GM21423 (cell line): ENCODE data around the gene MORN1.
A peak's percentile ranks its signal among the peaks of the same experiment; 100 is the strongest.

ENCODE experiments used
- ATAC-seq: cut with Tn5 transposase; IDR thresholded peaks from one replicate; pipeline ENCODE4 v1.9.1; 2021; ENCODE audit warnings: mild to moderate bottlenecking, moderate library complexity; ENCODE audit not compliant: unreplicated experiment

MORN1 gene

DNA sequence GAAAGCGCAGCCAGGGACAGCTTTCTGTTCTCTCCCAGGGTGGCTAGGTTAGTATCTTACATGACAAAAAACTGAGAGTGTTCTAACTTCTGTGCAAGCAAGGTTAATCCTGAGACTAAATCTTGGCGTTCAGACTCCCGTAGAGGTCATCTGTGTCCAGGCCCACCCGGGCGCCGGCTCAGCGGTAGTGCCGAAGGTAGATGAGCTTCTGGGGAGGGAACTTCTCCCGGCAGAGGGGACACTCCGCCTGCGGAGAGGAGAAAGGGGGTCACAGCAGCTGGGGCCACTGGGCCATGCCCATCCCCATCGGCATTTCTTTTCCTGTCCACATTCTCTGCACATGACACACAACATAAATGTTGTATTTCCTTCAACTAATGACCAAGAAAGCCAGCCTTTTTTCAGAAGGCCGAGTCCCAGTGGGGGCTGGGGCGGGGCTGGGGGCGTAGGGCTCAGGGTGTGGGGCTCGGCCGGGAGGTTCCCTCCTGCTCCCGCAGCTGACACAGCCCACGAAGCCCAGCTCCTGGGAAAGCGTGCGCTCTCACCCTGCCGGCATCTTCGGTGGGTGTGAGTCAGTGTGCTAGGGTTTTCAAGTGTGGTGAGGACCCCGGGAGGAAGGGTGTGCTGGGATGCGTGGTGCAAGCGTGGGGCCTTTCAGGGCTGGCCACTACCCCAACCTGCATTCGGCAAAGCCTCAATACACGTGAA lies 14.4 kb upstream of the MORN1 start:
- ATAC-seq = no peak

DNA sequence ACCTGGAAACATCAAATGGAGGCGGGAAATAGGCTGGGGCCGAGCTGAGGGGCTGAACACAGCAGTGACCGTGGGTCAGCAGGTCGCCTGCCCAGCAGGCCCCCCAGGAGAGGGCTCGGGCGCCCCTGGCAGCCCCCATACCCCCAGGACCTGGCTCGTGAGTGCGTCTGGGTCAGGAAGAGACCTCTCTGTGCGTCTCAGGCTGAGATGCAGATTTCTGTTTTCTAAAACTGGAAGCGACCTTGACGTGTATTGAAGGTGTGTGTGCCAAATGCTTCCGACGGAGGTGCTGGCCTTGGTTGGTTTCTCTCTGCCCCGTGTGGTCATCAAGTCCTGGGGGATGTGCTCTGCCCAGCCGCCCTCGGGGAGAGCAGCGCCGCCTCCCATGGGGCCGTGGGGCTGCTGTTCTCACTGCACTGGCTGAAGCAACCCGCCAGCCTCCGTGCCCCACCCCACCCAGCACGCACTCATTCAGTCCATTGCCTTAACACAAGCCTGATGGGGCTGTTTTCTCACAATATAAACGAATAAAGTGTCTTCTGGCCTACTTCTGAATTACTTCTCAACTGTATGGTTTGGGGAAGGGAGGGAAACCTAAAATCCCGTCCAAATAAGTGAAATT lies 13.6 kb upstream of the MORN1 start:
- no peak for ATAC-seq

DNA sequence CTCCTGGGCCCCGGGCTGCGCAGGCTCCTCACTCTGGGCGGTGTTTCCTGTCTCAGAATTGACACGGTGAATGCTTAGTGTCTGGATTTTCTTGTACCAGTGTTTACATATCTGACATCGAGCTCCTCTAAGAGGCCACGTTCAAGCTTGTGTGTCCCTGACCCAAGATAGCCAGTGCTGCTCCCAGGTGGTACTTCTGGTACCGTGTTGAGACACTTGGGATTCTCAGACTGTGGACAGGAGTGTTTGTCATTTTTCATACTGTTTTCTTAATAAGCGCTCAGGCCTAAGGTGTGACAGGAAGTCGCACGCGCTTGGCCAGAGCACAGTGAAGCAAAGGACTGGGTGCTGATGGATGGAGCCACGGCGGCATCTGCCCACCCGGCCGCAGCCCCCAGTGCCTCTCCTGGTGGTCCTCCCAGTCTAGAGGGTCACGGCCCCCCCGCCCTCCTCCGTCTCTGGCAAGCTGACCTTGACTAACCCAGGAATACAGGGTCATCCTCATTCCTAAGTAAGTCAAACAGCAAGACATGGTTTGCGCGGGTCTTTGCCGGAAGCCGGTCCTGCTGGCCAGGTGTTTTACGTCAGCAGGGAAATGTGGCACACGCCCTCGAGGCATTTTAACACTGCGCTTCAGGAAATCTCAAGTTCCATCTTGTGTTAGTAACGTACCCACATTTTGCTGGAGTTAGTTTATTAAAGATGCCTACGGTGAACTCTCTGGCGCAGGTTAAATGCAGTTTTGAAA lies 13.0 kb upstream of the MORN1 start:
- ATAC-seq = no peak

DNA sequence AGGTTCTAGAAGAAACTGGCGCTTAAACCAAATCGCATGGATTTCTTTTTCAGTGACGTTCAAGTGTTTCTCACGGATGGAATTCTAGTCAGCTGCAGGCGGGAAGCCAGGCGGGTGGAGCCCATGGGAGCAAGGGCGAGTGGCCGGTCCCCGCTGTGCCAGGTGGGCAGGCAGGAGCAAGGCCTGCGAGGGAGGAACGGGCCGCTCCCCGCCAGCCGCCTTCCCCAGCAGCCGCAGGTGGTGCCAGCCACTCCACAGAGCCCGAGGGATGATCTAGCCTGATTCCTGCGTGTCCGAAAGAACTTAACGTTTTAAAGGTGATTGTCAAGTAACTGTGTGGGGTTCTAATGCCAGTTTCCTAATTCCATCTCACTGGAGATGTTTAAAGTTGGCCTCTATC lies 11.9 kb upstream of the MORN1 start:
- ATAC-seq = no peak

DNA sequence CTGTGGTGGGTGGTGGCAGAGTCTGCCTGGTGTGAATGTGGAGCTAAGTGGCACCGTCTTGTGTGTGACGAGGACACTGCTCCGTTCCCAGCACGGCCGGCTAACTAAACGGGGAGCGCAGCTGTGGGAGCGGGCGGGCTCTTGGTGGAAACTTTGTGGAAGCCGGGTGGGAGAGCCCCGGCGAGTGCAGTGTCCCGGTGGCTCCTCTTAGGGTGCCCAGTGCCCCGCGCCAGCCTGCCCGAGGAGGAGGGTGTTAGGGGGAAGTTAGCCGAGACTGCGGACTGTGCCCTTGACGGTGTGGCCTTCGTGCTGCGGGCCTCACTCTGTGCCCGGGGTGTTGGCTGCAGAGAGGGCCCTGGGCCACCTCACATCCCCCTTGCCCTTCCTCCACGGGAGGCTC lies 11.1 kb upstream of the MORN1 start:
- ATAC-seq = no peak

DNA sequence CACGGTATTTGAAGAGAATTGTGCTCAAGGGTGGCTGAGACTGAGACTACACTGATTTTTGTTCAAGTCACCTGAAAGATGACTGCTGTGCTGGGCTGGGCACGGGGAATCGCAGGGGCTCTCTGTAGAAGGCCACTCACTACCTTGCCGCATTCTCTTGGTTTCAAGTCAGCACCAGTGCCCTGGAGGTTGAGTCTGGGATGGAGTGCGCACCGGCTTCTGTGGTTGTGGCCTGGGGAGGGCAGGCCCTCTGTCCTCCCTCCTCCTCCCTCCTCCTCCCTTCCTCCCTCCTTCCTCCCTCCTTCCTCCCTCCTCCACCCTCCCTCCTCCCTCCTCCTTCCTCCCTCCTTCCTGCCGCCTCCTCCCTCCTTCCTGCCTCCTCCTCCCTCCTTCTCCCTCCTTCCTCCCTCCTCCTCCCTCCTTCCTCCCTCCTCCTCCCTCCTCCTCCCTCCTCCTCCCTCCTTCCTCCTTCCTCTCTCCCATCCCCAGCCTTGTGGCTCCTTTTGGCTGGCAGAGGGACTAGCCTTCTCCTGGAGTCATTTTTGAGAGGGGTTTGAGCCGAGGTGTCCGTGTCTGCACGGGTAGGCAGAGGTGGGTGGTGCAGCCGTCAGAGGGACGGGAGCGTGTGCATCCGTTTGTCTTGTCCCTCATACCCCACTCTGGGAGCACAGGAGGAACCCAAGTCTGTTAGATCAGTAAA lies 9.7 kb upstream of the MORN1 start:
- ATAC-seq = no peak

DNA sequence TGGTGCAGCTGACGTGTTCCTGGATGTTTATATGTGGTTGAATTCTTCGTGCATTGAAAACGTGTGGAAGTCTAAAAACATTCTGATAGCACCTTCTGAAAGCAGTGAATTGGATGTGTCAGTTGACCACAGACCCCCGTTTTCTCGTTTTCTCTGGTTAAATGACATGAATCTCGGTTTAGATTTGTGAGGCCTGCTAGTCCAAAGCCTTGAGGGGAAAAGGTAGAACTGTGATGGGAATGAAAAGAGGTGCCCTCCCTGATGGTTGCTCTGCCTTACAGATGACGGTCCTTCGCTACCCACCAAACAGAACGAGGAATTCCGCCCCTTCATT lies 9.2 kb upstream of the MORN1 start:
- ATAC-seq = no peak

DNA sequence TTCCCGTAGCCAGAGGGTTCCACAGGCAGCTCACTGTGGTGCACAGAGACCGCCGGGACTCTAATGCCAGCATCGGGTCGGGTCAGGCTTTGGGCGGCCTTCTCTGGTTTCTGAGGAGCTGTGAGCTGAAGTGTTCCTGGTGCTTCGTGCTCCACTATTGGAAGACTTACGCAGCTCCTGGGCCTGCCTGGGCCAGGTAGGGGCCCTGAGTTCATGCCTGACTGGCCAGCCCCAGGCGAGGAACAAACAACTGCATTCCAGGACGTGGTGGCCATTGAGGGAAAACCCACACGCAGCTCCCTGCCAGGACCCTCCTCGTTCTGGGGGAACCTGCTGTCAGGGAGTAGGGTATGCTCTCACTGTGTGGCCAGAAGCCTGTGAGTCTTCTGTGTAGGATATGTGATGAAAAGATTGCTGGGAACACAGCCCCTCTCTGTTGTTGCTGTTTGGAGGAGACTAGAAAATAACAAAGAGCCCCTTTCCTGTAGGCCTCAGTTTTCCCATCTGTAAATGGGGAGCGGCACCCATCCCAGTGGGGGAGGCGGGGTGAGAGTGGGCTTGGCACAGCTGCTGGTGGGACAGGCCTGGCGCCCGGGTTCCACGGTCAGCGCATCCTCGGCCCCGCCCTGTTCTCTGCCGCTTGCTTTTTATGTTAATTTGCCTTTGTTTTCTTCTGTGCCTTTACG lies 8.7 kb upstream of the MORN1 start:
- no peak for ATAC-seq

DNA sequence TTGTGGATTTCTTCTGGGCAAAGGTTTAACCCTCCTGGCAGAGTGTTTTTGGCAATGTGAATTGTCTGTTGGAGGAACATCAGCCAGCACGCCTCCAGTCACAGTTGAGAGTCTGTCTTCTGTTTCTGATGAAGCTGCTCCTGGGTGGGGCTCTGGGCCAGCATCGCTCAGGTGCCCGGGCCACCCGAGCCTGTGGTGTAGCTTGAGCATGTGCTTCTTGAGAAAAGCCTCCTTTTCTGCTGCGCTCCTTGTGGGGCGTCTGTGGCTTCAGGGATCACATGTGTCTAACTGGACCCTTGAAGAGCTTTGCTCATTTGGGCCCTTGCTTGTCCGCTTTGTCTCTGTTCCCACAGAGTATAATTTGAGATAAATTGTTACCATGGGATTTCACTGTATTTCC lies 7.5 kb upstream of the MORN1 start:
- ATAC-seq = no peak

DNA sequence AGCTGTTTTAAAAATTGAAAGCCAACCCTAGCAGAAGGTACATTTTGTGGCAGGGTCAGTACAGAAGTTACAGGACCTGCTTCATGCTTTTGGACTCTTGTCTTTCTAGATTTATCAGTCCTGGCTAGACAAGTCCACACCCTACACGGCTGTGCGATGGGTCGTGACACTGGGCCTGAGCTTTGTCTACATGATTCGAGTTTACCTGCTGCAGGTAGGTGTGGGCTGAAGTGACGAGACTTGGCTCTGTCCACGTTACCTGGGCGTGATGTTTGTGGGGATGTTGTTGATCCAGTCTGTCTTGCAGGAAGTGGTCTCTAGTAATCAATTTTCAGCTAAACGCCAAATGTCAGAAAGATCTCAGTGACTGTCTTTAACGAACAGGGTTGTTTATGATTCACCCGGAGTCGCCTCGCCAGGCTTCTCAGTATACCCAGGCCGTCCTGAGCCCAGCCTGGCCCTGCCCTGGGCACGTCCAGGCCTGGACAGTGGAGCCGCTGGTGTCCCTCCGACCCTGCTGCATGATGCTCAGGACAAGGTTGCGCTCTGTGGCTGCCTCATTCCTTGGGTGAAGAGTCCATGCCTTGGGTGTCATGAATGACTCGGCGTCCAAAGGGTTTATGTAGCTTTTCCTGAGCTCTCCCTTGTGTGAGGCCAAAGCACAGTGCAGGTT lies 5.8 kb upstream of the MORN1 start:
- no peak for ATAC-seq

DNA sequence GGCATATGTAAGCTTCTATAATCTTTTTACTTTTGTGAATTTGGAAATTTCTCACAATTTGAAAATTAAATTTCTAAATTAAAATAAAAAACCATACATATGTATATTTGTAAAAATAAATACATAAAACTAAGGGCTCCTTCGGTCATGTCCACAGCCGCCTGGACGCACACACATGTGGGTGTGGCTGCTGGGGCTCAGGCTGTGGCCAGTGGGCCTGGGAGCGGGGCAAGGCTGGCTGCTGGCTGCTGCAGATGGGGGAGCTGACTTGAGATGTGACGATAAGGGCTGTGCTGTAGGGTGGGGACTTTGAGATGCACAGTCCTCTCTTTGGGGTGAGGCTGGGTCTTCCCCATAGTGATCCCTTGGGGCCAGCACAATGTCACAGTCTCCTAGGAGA lies 5.1 kb upstream of the MORN1 start:
- no peak for ATAC-seq

DNA sequence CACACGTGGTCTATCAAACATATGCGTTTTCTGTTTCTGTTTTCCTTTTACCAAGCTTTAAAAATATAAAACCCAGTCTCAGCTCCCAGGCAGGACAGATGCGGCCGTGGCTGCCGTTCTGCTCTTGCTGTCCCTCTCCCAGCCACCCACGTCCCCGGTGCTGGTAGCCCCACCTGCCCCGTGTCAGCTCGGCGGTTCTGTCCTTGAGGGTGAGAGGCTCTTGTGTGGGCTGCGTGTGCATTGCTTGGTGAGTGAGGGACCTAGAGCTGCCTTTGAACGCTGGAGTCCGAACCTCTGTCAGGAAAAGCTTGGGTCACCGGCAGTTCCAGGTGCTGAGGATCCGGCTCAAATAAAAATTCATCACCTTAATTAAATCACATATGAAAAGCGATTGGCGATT lies 4.7 kb upstream of the MORN1 start:
- ATAC-seq = no peak

DNA sequence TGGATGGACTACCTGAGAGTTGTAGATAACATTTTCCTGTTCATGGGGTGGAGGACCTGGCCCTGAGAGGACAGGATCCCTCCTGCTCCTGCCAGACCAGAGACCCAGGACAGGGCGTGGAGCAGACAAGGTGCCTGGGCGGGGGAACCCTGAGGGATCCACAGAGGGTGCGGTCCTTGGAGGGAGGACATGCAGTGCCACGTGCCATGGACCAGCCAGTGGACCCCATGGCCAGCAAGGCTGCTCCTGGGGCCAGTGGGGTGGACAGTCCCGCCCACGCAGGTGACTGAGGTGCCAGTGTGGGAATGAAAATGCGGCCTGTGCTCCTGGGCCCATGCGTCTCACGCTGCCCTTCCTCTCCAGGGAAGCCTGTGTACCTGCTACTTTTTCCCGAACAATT lies 3.9 kb upstream of the MORN1 start:
- ATAC-seq = no peak

DNA sequence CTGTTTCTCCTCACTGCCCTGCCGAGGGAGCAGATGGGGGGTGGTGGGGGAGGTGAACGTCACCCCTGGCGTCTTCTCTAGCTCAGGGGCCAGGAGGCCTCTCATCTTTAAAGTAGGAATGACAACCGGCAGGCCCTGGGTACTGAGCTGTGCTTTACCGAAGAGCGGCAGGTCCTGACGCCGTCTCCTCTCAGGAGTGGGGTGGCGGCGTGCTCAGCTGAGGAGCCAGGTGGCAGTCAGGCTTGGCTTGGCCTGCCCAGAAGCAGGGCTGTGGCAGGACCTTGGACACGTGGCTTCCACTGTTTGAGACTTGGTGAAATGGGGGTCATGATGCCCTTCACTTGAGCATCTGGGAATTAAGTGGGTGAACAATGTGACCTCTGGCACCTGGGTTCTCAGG lies 3.4 kb upstream of the MORN1 start:
- ATAC-seq = no peak

DNA sequence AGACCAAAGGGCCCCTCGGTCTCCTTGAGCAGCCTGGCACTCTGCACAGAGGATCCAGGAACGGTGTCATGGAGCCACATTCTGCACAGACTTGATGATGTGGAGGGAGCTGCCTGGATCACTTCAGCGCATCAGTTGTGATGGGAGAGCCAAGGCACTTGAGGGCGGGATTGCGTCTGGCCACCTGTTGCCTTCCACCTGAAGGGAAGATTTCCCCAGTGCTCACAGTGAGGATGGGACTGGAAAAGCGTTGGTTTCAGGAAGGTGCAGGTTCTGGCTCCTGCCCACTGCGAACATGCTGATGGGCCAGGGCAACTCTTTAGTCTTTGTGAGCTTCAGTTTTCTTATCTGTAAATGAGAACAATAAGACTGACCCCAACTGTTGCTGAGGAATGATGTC lies 2.9 kb upstream of the MORN1 start:
- no peak for ATAC-seq

DNA sequence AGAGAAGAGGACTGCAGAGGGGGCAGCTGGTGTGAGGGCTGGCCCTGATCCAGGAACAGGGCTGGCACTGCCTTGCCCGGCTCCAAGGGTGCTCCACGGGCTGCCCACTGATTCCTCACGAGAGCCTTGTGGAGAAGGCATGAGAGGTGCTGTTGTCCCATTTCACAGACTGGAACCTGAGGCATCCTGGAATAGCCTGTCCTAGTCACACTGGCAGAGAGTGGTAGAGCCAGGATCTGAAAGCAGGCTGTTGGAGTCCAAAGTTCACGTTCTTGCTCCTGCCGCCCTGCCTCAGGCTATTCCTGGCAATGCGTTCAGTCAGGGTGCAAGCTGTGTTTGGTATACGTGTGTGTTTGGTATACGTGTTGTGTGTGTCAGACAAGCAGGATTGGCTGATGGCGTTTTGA lies 2.1 kb upstream of the MORN1 start:
- ATAC-seq = no peak

DNA sequence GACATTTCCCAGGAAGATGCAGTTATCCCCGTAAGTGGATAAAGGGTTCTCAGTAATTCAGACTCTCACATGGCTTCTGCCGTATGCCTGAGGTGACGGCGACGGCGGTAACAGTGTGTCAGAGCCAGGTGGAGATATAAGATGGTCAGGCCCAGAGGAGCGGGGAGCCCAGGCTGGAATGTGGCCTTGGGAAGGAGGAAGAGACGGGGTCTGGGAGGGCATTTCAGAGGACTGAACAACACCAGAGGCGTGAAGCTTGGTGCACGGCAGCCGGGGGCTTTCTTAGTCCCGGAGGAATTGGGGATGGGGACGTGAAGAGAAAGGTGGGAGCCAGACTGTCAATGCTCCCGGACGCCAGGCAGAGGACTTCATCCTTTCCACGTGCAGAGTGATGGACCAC lies 1.3 kb upstream of the MORN1 start:
- no peak for ATAC-seq

DNA sequence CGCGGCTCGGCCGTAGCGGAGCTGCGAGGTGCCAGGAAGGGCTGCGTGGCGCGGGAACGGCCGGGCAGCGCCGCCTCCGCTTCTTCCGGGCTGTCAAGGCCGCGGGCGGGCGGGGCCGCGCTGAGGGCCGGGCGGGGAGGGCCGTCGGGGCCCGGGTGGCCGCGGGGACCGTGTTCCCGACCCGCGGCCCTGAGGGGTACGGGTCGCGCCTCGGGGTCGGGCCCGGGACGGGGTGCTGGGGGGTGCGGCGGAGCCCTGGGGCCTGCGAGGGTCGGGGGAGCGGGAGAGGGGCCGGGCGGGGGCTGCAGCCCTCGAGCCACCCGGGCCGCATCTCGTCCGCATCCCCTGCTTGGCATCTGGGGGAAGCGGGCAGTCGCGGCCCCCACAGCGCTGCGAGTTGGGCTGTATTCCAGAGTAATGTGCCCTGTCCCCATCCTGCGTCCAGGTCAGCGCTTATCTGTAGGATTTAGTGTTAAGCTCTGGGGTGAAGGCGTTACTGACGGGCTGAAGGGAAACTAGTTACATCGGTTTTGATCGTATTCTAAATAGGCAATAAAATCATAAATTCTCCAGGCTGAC lies 666 bp upstream of the MORN1 start:
- ATAC-seq = peak; percentile 11

DNA sequence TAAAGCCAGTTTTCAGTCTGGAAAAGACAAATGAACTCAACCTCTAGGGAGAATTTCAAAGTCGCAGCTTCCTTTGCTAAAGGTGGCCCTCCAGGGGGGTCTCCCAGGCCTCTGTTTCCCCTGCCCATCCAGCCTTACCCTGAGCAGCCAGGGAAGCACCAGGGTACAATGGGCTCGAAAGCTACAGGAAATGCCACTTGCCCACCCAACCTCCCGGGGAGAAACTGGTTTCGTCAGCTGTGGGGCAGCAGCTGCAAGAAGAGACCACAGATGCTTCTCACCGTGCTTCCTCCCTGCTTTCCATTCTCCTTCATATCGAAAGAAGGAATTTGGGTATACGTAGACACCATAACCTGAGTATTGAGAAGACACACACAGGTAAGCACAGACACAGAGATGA lies 1.7 kb downstream of the MORN1 start:
- ATAC-seq = no peak
